B cell (primary cell): ENCODE measurements around the gene RAB11FIP3. TPM values are rescaled to one million over a fixed set of nuclear protein-coding genes. Genes with fewer than 3 reads are reported as not detected.
A peak's percentile ranks its signal among the peaks of the same experiment; 100 is the strongest.

Experiments used
- ATAC-seq: fragments of 200-7000 bp; cut with Tn5 transposase; one replicate; pipeline ENCODE4 v1.10.0; 2021; ENCODE audit warnings: low read depth, mild to moderate bottlenecking, moderate number of reproducible peaks, moderate library complexity
- CTCF ChIA-PET: fragments of 350-600 bp; sonication (Branson Sonifier 250); formaldehyde crosslinking; loops from one replicate; lab custom pipeline; 2021; ENCODE audit warnings: antibody characterized with exemption, inconsistent platforms; lab: Charles Lee
- POLR2A ChIA-PET: fragments of 350-600 bp; sonication (Branson Sonifier 250); formaldehyde crosslinking; loops from one replicate; lab custom pipeline; 2021; ENCODE audit warnings: antibody characterized with exemption; lab: Charles Lee
- DNase-seq: peaks from one replicate; pipeline ENCODE4 v3.0.0; 2013
- H2AFZ ChIP-seq: 2 replicates; pipeline ENCODE4 v1.6.1; 2012; ENCODE audit warnings: mild to moderate bottlenecking, low read depth, low read length; ENCODE audit not compliant: insufficient read depth, poor library complexity, severe bottlenecking
- H3K27ac ChIP-seq, 2 donors: 1 replicate in 1 of 2; 2 replicates in 1 of 2; pipeline ENCODE4 v1.5.1; 2012 to 2013; ENCODE audit warnings: low read length in 2 of 2, mild to moderate bottlenecking in 2 of 2, moderate library complexity in 1 of 2
- H3K27me3 ChIP-seq, 4 experiments: fragments of 200-600 bp in 1 of 4; sonication (generic) in 1 of 4; replicated peaks in 1 of 4; 1 replicate in 2 of 4; 2 replicates in 2 of 4; pipeline versions ENCODE4 v1.6.1 to v1.7.0; 2013 to 2016; ENCODE audit warnings: low read length in 3 of 4, mild to moderate bottlenecking in 2 of 4, mixed read lengths in 1 of 4, moderate library complexity in 1 of 4; ENCODE audit not compliant: insufficient read depth in 4 of 4, control insufficient read depth in 3 of 4; ENCODE audit errors: control extremely low read depth in 1 of 4
- H3K36me3 ChIP-seq, 2 experiments: replicated peaks in 1 of 2; 1 replicate in 1 of 2; 2 replicates in 1 of 2; pipeline versions ENCODE4 v1.6.1 to v1.7.1; 2013; ENCODE audit warnings: low read length in 1 of 2; ENCODE audit not compliant: insufficient read depth in 2 of 2, control insufficient read depth in 1 of 2; ENCODE audit errors: control extremely low read depth in 1 of 2, extremely low read depth in 1 of 2
- H3K4me1 ChIP-seq, 2 donors: fragments of 200-600 bp in 1 of 2; sonication (generic) in 1 of 2; 1 replicate in 1 of 2; 2 replicates in 1 of 2; pipeline versions ENCODE4 v1.5.1 to v1.6.1; 2013 to 2017; ENCODE audit warnings: low read length in 2 of 2; ENCODE audit not compliant: control insufficient read depth in 2 of 2, insufficient read depth in 2 of 2
- H3K4me2 ChIP-seq: replicated peaks from 2 replicates; pipeline ENCODE3; 2012; ENCODE audit warnings: mild to moderate bottlenecking, low read depth, low read length; ENCODE audit not compliant: poor library complexity, severe bottlenecking
- H3K4me3 ChIP-seq, 5 experiments: fragments of 200-600 bp in 1 of 5; sonication (generic) in 1 of 5; 1 replicate in 3 of 5; 2 replicates in 2 of 5; pipeline versions ENCODE4 v1.5.1 to v1.7.0; 2011 to 2016; ENCODE audit warnings: low read length in 4 of 5, mild to moderate bottlenecking in 4 of 5, low read depth in 2 of 5, control low read depth in 1 of 5, moderate library complexity in 1 of 5; ENCODE audit not compliant: insufficient read depth in 1 of 5; ENCODE audit errors: control extremely low read depth in 1 of 5, extremely low read depth in 1 of 5
- H3K79me2 ChIP-seq: fragments of 200-600 bp; sonication (generic); one replicate; pipeline ENCODE4 v1.6.0; 2016; ENCODE audit warnings: low read length; ENCODE audit not compliant: control insufficient read depth, insufficient read depth
- H3K9ac ChIP-seq: fragments of 200-600 bp; sonication (generic); 2 replicates; pipeline ENCODE4 v1.6.1; 2017; ENCODE audit warnings: mild to moderate bottlenecking, low read length, moderate library complexity
- H3K9me3 ChIP-seq, 3 donors: one replicate each; pipeline versions ENCODE4 v1.6.1 to v1.7.1; 2013; ENCODE audit warnings: low read length in 2 of 3; ENCODE audit not compliant: control insufficient read depth in 2 of 3, insufficient read depth in 1 of 3; ENCODE audit errors: control extremely low read depth in 1 of 3
- H4K20me1 ChIP-seq: 2 replicates; pipeline ENCODE4 v1.6.0; 2012; ENCODE audit warnings: mild to moderate bottlenecking, low read length; ENCODE audit not compliant: insufficient read depth, control insufficient read depth, poor library complexity, severe bottlenecking
- H3K27ac Mint-ChIP-seq: one replicate; pipeline ENCODE4 v1.8.0; 2021; ENCODE audit warnings: mixed read lengths
- H3K27me3 Mint-ChIP-seq: one replicate; pipeline ENCODE4 v1.8.0; 2021; ENCODE audit warnings: mixed read lengths
- H3K4me1 Mint-ChIP-seq: one replicate; pipeline ENCODE4 v1.8.0; 2021; ENCODE audit warnings: mixed read lengths
- H3K4me3 Mint-ChIP-seq: one replicate; pipeline ENCODE4 v1.8.0; 2021; ENCODE audit warnings: mixed read lengths
- H3K9me3 Mint-ChIP-seq: one replicate; pipeline ENCODE4 v1.8.0; 2022; ENCODE audit warnings: mixed read lengths; ENCODE audit not compliant: insufficient read depth
- CTCF ChIP-seq: fragments of 200-600 bp; IDR thresholded peaks from one replicate; pipeline ENCODE4 v1.8.0; 2022; ENCODE audit warnings: antibody characterized with exemption, mild to moderate bottlenecking
- EZH2 ChIP-seq: IDR thresholded peaks from 2 replicates; pipeline ENCODE4 v1.6.1; 2012; ENCODE audit warnings: borderline replicate concordance, low read depth, mild to moderate bottlenecking, moderate library complexity, low read length; ENCODE audit not compliant: insufficient read depth, poor library complexity, severe bottlenecking
- WGBS: methylation state at CpG from one replicate; pipeline ENCODE4 v1.1.5; 2013; ENCODE audit warnings: missing lambda C conversion rate; ENCODE audit not compliant: insufficient coverage; 5-methylcytosine and 5-hydroxymethylcytosine counted together
- intact Hi-C: fragments of 100-400 bp; cut with micrococcal nuclease; formaldehyde crosslinking; loops from one replicate; pipeline ENCODE4 v1.10.0; 2022
- polyA plus RNA-seq: library from polyadenylated mRNA; depleted of rRNA; stranded (reverse); fragments of >200 nt; gene quantifications from 2 replicates; pipeline ENCODE4 v1.2.3, GENCODE V29; 2012
- total RNA-seq, 2 donors: library from RNA; stranded (reverse); fragments of 120-200 nt in 1 of 2; gene quantifications; 1 replicate in 1 of 2; 2 replicates in 1 of 2; pipeline versions ENCODE4 v1.2.3 to v1.2.4, GENCODE V29; 2013 to 2022

RAB11FIP3 gene
- total and polyA plus RNA-seq, 2 donors (not counting 1 experiment from before 2014, with no cell fraction given), result 24.3 to 57.2 TPM

GRCh38 chr16:568401-569258 lies 143.2 kb downstream of the RAB11FIP3 start:
- peak overlapping the region; percentile 88 for H3K4me3 Mint-ChIP-seq
- Histone ChIP-seq H3K79me2 (peaks cover 27% of the 10 kb centered on the region), H2AFZ (peak overlapping the region; percentile 88), H3K4me1 (peaks cover 33 to 48% of the 10 kb centered on the region in 2 donors), H3K9me3 (no peaks in the 10 kb centered on the region), H3K9ac (peak overlapping the region; percentile 77), H3K4me2 (peak overlapping the region; percentile 90), H3K27ac (peak overlapping the region in 1 of 2 donors; percentile 76), H3K36me3 (no peaks in the 10 kb centered on the region), H3K4me3 (peak overlapping the region in 3 of 5 experiments; percentile 57 to 78 (median 71)), H3K27me3 (no peaks in the 10 kb centered on the region), H4K20me1 (no peaks in the 10 kb centered on the region)
- WGBS, result 94% methylated on average over 11 of the region's 11 CpGs
- ChIA-PET POLR2A (interaction anchor here (0.6 to 3.0 kb wide), 2 partner anchors 41 to 186 kb away, joined by 4 to 8 read pairs; partner anchors contain the start of gene CAPN15), CTCF (no interaction called here)
- DNase-seq, result no peak
- intact Hi-C loops, result loop anchor here (2.0 kb wide), 1 partner anchor 42 kb away; the partner anchor contains the start of gene CAPN15
- TF ChIP-seq EZH2 (no peak), CTCF (no peak)
- no peak for ATAC-seq
- H3K4me1 Mint-ChIP-seq, result peaks cover 33% of the 10 kb centered on the region
- H3K27me3 Mint-ChIP-seq, result no peaks in the 10 kb centered on the region
- no peaks in the 10 kb centered on the region for H3K9me3 Mint-ChIP-seq
- peak overlapping the region; percentile 90 for H3K27ac Mint-ChIP-seq
